ENCODE results near the gene PCED1A. TPM values are rescaled to one million over a fixed set of nuclear protein-coding genes. Genes with fewer than 3 reads are reported as not detected.

Gene PCED1A
- total RNA-seq, 1 donor from 2014 or later: 37.3 TPM

GRCh38 chr20:2883726-2884637 lies 43.5 kb upstream of the PCED1A start:
- no peaks in the 10 kb centered on the region for H3K9me3 Mint-ChIP-seq (ENCODE audit: low read depth)

GRCh38 chr20:2880650-2881049 lies 40.2 kb upstream of the PCED1A start:
- H3K27ac Mint-ChIP-seq (ENCODE audit: unreplicated experiment): no peak overlapping the region
- TF ChIP-seq, protein P1, sequence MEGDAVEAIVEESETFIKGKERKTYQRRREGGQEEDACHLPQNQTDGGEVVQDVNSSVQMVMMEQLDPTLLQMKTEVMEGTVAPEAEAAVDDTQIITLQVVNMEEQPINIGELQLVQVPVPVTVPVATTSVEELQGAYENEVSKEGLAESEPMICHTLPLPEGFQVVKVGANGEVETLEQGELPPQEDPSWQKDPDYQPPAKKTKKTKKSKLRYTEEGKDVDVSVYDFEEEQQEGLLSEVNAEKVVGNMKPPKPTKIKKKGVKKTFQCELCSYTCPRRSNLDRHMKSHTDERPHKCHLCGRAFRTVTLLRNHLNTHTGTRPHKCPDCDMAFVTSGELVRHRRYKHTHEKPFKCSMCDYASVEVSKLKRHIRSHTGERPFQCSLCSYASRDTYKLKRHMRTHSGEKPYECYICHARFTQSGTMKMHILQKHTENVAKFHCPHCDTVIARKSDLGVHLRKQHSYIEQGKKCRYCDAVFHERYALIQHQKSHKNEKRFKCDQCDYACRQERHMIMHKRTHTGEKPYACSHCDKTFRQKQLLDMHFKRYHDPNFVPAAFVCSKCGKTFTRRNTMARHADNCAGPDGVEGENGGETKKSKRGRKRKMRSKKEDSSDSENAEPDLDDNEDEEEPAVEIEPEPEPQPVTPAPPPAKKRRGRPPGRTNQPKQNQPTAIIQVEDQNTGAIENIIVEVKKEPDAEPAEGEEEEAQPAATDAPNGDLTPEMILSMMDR (IDR thresholded peaks at IDR 0.05): no peak
- no peaks in the 10 kb centered on the region for H3K9me3 Mint-ChIP-seq (ENCODE audit: low read depth)
- no peak for DNase-seq (ENCODE audit: low spot score)
- peaks cover 25% of the 10 kb centered on the region for H3K4me1 Mint-ChIP-seq (ENCODE audit: low read depth)
- H3K36me3 Mint-ChIP-seq (ENCODE audit: low read depth): no peaks in the 10 kb centered on the region
- H3K4me3 Mint-ChIP-seq (ENCODE audit: unreplicated experiment): no peak overlapping the region
- H3K27me3 Mint-ChIP-seq (ENCODE audit: low read depth): no peaks in the 10 kb centered on the region

More at GRCh38 chr20:2883726-2884637, 43.5 kb upstream of the PCED1A start:
- no peak for DNase-seq (ENCODE audit: low spot score)
- Mint-ChIP-seq H3K4me3 (ENCODE audit: unreplicated experiment) (no peak overlapping the region), H3K27ac (ENCODE audit: unreplicated experiment) (no peak overlapping the region), H3K4me1 (ENCODE audit: low read depth) (peaks cover 10% of the 10 kb centered on the region), H3K27me3 (ENCODE audit: low read depth) (no peaks in the 10 kb centered on the region), H3K36me3 (ENCODE audit: low read depth) (no peaks in the 10 kb centered on the region)
- TF ChIP-seq, protein P1 (IDR thresholded peaks at IDR 0.05): no peak

DNA sequence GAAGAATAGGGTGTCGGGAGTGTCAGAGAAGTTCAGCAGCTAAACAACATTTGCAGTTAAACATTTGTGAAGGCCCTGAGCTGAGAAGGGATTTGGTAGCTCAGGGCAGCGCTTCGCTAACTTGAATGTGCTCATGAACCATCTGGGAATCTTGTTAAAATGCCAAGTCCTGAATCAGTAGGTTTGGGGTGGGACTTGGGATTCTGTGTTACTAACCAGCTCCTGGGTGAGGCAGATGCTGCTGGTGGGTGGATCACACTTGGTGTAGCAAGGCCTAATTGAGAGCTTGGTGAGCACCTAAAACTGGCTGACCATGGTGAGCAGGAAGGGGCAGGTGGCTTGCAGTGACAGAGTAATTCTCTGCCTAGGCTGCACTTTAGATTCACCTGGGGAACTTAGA lies 38.7 kb upstream of the PCED1A start:
- Mint-ChIP-seq H3K4me3 (ENCODE audit: unreplicated experiment) (no peak overlapping the region), H3K36me3 (ENCODE audit: low read depth) (no peaks in the 10 kb centered on the region), H3K4me1 (ENCODE audit: low read depth) (peaks cover 32% of the 10 kb centered on the region), H3K27ac (ENCODE audit: unreplicated experiment) (no peak overlapping the region), H3K27me3 (ENCODE audit: low read depth) (no peaks in the 10 kb centered on the region), H3K9me3 (ENCODE audit: low read depth) (no peaks in the 10 kb centered on the region)
- TF ChIP-seq, protein P1 (IDR thresholded peaks at IDR 0.05): no peak
- DNase-seq (ENCODE audit: low spot score): no peak

- Mint-ChIP-seq H3K36me3 (ENCODE audit: low read depth) (no peaks in the 10 kb centered on the region), H3K27ac (ENCODE audit: unreplicated experiment) (no peak overlapping the region), H3K27me3 (ENCODE audit: low read depth) (no peaks in the 10 kb centered on the region), H3K9me3 (ENCODE audit: low read depth) (no peaks in the 10 kb centered on the region), H3K4me1 (ENCODE audit: low read depth) (peaks cover 30% of the 10 kb centered on the region), H3K4me3 (ENCODE audit: unreplicated experiment) (no peak overlapping the region)
- no peak for DNase-seq (ENCODE audit: low spot score)
- TF ChIP-seq, protein P1 (IDR thresholded peaks at IDR 0.05): no peak
These were observed 38.1 kb upstream of the PCED1A start for GRCh38 chr20:2878515-2878914.

- no peaks in the 10 kb centered on the region for H3K27me3 Mint-ChIP-seq (ENCODE audit: low read depth)
- peaks cover 44% of the 10 kb centered on the region for H3K4me1 Mint-ChIP-seq (ENCODE audit: low read depth)
- H3K27ac Mint-ChIP-seq (ENCODE audit: unreplicated experiment): no peak overlapping the region
- TF ChIP-seq, protein P1 (IDR thresholded peaks at IDR 0.05): no peak
- H3K4me3 Mint-ChIP-seq (ENCODE audit: unreplicated experiment): no peak overlapping the region
- DNase-seq (ENCODE audit: low spot score): no peak
- H3K9me3 Mint-ChIP-seq (ENCODE audit: low read depth): no peaks in the 10 kb centered on the region
- no peaks in the 10 kb centered on the region for H3K36me3 Mint-ChIP-seq (ENCODE audit: low read depth)
These were observed 35.3 kb upstream of the PCED1A start for GRCh38 chr20:2875690-2876203.
